Measurements from ENCODE around the gene TP73. TPM values are rescaled to one million over a fixed set of nuclear protein-coding genes. Genes with fewer than 3 reads are reported as not detected.

The TP73 gene
- total and polyA plus RNA-seq, 12 donors, result 0.03 to 0.58 (median 0.15) TPM; not detected in 7

- 54 to 66% methylated on average over 30 of the region's 30 CpGs for WGBS, 2 donors
- Histone ChIP-seq H3K9me3 (no peaks in the 10 kb centered on the region), H3K27me3 (peaks cover 0 to 26% (median 3%) of the 10 kb centered on the region in 7 donors), H3K27ac (no peak overlapping the region), H3K4me3 (no peak overlapping the region), H3K4me1 (peaks cover 0 to 26% (median 5%) of the 10 kb centered on the region in 9 donors), H3K36me3 (no peaks in the 10 kb centered on the region)
- ATAC-seq, result no peak
- intact Hi-C loops (cut with DNase I), result no loop called here
- TF ChIP-seq CTCF (IDR thresholded peaks at IDR 0.05), result no peak
- peak in 1 of 2 donors; percentile 5 for DNase-seq
Measured at GRCh38 chr1:3674100-3675094, 22.1 kb downstream of the TP73 start.

GRCh38 chr1:3675436-3675835 lies 23.1 kb downstream of the TP73 start:
- Histone ChIP-seq H3K27me3 (peaks cover 0 to 23% (median 3%) of the 10 kb centered on the region in 7 donors), H3K9me3 (no peaks in the 10 kb centered on the region), H3K36me3 (no peaks in the 10 kb centered on the region), H3K27ac (no peak overlapping the region), H3K4me1 (peaks cover 0 to 25% (median 0%) of the 10 kb centered on the region in 9 donors), H3K4me3 (no peak overlapping the region)
- 70 to 80% methylated on average over 11 of the region's 11 CpGs for WGBS, 2 donors
- intact Hi-C loops (cut with DNase I), result no loop called here
- no peak for DNase-seq
- no peak for ATAC-seq
- no peak for TF ChIP-seq CTCF (IDR thresholded peaks at IDR 0.05)

GRCh38 chr1:3676581-3677470 lies 24.5 kb downstream of the TP73 start:
- Histone ChIP-seq H3K36me3 (no peaks in the 10 kb centered on the region), H3K4me1 (peaks cover 0 to 25% (median 0%) of the 10 kb centered on the region in 9 donors), H3K27me3 (peaks cover 0 to 14% (median 3%) of the 10 kb centered on the region in 7 donors), H3K4me3 (no peak overlapping the region), H3K9me3 (no peaks in the 10 kb centered on the region), H3K27ac (peak overlapping the region in 1 of 10 donors; percentile 78)
- DNase-seq, result peak in 1 of 2 donors; percentile 3
- no peak for ATAC-seq
- WGBS, 2 donors, result 81 to 84% methylated on average over 22 of the region's 22 CpGs
- TF ChIP-seq CTCF (IDR thresholded peaks at IDR 0.05), result no peak
- intact Hi-C loops (cut with DNase I), result no loop called here

DNA sequence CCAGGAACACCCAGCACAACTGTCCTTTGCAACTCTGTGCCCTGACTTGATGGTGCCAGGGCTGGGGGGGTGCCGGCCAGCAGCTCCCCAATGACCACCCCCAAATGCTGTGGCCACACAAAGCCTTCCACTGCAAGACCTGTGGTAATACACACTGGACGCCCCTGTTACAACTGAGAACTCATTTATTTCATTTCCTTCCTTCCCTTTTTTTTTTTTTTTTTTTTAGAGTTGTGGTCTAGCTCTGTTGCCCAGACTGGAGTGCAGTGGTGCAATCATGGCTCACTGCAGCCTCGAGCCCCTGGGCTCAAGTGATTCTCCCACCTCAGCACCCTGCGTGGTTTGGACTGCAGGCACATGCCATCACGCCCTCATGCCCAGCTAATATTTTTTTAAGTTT lies 25.2 kb downstream of the TP73 start:
- Histone ChIP-seq H3K4me1 (peaks cover 0 to 25% (median 0%) of the 10 kb centered on the region in 9 donors), H3K27me3 (peaks cover 0 to 14% (median 0%) of the 10 kb centered on the region in 7 donors), H3K4me3 (no peak overlapping the region), H3K9me3 (no peaks in the 10 kb centered on the region), H3K27ac (peak overlapping the region in 1 of 10 donors; percentile 78), H3K36me3 (no peaks in the 10 kb centered on the region)
- no peak for TF ChIP-seq CTCF (IDR thresholded peaks at IDR 0.05)
- 63 to 82% methylated on average over 5 of the region's 5 CpGs for WGBS, 2 donors
- intact Hi-C loops (cut with DNase I), result no loop called here
- ATAC-seq, result no peak
- peak in 1 of 2 donors; percentile 14 for DNase-seq

Data from heart right ventricle (tissue), 16 donors.